HFF-Myc (cell line): ENCODE data around the gene TFIP11.

Source experiments
- DNase-seq: peaks from one replicate; pipeline ENCODE4 v3.0.0-alpha.2; 2011; ENCODE audit warnings: low read depth; ENCODE audit errors: extremely low read depth
- H3K4me3 ChIP-seq: replicated peaks from 2 replicates; pipeline ENCODE4 v1.5.1; 2011; ENCODE audit warnings: low read depth, mild to moderate bottlenecking, control low read depth, low read length
- TF ChIP-seq, protein P1 (sequence below): IDR thresholded peaks from 2 replicates; pipeline ENCODE4 v1.5.1; 2012; ENCODE audit warnings: mild to moderate bottlenecking, low read depth, low read length, control low read depth; ENCODE audit errors: missing control alignments

The TFIP11 gene

DNA sequence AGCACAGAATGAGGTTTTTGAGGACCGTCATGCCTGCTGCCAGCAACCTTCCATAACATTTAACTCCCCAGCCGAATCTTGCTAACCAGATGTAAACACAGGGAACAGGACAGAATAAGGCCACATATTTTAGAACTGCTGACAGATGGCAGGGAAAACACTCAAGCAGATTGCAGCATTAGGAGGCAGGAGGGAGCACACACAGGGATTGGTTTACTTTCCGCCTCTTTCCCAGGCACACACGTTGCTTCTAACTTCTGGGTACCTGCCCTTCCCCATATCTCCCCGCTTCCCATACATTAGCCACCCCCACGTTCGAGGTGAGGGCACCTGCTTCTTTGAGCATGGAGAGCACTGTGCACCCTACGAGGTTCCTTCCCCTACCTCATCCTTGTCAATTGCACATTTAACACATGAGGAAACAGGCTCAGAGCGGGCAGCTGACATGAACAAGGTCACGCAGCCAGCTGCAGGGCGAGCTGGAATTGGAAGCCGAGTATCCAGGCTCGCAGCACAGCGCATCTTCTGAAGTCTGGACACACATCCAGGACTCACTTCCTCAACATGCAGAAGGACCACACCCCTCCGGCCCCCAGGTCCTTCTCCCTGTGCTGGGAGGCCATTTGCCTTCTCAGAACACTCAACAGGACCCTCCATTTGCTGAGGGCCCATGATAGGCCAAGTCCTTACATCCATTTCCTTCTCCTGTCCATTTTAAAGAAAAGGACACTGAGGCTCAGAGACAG, 64.5 kb downstream of the TFIP11 start:
- TF ChIP-seq, protein P1, sequence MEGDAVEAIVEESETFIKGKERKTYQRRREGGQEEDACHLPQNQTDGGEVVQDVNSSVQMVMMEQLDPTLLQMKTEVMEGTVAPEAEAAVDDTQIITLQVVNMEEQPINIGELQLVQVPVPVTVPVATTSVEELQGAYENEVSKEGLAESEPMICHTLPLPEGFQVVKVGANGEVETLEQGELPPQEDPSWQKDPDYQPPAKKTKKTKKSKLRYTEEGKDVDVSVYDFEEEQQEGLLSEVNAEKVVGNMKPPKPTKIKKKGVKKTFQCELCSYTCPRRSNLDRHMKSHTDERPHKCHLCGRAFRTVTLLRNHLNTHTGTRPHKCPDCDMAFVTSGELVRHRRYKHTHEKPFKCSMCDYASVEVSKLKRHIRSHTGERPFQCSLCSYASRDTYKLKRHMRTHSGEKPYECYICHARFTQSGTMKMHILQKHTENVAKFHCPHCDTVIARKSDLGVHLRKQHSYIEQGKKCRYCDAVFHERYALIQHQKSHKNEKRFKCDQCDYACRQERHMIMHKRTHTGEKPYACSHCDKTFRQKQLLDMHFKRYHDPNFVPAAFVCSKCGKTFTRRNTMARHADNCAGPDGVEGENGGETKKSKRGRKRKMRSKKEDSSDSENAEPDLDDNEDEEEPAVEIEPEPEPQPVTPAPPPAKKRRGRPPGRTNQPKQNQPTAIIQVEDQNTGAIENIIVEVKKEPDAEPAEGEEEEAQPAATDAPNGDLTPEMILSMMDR, result no peak
- no peak for DNase-seq
- H3K4me3 ChIP-seq, result no peak overlapping the region

DNA sequence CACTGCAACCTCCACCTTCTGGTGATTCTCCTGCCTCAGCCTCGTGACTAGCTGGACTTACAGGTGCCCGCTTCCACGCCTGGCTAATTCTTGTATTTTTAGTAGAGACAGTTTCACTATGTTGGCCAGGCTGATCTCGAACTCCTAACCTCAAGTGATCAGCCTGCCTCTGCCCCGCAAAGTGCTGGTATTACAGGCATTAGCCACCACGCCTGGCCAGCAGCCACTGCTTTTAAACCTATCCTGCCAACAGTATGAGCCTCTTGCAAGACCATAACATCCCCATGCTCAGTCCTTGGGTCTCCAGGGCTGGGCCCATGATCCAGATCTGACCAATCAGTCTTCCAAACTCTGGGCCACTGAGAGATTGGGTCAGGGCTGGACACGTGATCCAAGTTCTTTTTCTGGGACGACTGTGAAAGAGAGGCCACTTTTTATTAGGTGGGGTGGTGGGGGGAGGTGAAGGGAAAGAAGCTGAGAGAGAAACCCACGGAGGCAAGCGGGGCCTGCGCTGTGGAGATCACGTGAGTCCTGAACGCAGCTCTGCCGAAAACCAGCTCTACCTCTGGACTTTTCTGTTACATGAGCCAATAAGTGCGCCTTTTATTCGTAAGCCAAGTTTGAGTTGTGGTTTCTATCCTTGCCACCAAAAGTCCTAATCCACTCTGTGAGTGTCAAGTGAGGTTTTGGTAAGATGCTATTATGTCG, 65.3 kb downstream of the TFIP11 start:
- no peak for DNase-seq
- TF ChIP-seq, protein P1, result no peak
- H3K4me3 ChIP-seq, result no peak overlapping the region

DNA sequence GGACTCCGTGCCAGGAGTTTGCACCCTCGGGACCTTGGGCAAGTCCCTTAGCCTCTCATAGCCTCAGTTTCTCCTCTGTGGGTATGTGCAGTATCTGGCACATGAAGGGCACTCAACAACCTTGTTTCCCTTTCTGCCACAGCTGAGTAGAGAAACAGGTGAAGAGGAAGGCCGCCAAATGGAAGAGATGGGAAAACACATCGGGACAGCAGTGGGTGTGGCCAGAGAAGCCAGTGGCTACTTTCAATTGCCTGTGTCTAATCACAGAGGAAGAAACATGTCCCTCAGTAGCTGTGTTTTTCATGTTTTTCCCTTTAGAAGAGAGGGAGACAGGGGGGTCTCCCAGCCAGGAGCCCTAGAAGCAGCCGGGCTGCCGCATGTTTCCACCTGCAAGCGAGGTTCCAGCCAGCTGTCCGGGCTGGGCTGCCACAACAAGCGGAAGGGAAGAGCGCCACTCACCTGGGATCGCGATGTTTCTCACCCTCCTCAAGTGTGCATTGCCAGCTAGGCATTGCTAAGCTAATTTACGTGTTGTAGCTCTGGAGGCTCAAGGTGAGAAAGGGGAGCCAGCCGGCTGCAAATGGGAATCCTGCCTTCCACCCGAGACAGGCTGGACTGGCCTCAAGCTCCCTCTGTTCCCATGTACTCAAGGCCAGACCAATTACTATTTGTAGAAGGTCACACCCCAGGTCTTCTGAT, 66.5 kb downstream of the TFIP11 start:
- no peak for DNase-seq
- H3K4me3 ChIP-seq, result no peak overlapping the region
- TF ChIP-seq, protein P1, result no peak

DNA sequence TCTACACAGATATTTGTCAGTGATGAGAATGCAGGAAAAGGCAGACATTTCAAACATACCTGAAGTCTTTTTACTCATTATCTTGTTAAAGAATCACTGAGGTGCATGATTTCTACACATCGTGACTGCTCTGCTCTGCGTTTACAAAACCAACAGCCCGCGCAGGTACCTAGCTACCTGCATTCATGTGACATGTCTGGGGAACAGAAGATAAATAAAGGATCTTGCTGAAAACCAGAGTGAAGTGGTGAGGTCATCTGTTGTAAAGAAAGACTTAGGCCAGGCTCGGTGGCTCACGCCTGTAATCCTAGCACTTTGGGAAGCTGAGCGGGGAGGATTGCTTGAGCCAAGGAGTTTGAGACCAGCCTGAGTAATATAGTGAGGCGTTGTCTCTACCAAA, 67.5 kb downstream of the TFIP11 start:
- TF ChIP-seq, protein P1, result no peak
- no peak for DNase-seq
- H3K4me3 ChIP-seq, result no peak overlapping the region

DNA sequence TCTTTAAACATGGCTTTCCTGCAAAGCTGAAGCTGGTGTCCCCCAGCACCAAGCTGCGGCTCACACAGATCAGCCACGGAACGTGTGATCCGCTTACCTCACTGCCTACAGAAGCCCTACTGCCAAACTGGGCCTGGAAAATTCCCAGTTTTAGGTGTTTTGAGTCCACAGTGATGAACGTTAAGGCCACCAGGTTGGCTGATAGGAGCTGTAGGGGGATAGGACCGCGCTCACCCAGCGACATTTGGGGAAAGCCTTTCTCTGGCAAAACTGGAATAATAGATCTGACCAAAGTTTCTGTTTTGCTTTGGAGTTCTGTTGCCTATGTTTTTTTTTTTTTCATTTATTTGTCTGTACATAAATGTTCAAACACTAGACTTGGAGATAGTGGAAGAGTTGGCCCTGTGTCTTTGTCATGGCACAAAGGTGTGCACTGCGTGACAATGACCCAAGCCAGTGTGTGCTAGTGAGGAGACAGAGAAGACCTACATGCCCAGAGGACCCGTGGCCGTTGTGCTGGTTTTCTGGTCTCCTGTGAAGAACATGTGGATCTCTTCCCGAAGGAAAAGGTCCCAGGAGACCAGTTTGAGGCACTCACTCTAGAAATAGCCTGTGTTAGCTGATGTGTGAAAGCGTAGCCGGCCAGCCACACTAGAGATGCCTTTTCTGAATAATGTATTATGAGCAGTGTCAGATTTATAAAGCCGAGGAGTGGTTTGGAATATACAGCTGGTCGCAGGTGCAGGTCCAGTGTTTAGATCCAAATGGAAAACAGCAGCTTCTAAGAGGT, 68.2 kb downstream of the TFIP11 start:
- H3K4me3 ChIP-seq, result no peak overlapping the region
- TF ChIP-seq, protein P1, result no peak
- DNase-seq, result no peak

DNA sequence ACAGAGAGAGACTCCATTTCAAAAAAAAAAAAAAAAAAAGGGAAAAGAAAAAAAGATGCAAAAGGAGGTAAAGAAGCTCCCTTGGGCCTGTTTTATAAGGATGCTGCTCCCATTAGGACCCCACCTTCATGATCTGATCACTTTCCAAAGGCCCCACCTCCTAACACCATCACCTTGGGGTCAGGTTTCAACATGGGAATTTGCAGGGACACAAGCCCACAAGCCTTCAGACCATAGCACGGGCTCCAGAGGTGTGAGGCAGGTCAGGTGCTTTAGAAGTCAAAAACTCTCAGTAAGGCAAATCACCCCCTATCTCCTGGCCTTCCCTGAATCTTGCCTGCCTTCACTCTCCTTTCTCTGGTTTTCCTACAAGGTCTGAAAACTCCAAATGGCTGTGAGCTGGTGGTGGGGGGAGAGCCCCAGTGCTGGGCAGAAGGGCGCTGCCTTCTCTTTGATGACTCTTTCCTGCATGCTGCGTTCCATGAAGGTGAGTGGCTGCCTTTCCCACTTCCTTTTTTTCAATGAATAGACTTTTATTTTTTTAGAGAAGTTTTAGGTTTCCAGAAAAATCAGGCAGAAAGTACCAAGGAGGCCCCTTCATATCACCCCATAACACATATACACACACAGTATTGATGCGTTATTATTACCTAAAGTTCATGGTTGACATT, 70.1 kb downstream of the TFIP11 start:
- no peak for DNase-seq
- TF ChIP-seq, protein P1, result no peak
- no peak overlapping the region for H3K4me3 ChIP-seq
